GM18511 (cell line): ENCODE results near the gene PPFIBP2.
"Not testable (repeated sequence)": the region's sequence is repeated elsewhere in the genome, so short reads cannot be mapped to it uniquely, and the experiment has no call there.

ENCODE experiments used
- ATAC-seq: cut with Tn5 transposase; IDR thresholded peaks from one replicate; pipeline ENCODE4 v1.9.1; 2021; ENCODE audit warnings: mild to moderate bottlenecking, moderate library complexity; ENCODE audit not compliant: unreplicated experiment

Gene PPFIBP2

DNA sequence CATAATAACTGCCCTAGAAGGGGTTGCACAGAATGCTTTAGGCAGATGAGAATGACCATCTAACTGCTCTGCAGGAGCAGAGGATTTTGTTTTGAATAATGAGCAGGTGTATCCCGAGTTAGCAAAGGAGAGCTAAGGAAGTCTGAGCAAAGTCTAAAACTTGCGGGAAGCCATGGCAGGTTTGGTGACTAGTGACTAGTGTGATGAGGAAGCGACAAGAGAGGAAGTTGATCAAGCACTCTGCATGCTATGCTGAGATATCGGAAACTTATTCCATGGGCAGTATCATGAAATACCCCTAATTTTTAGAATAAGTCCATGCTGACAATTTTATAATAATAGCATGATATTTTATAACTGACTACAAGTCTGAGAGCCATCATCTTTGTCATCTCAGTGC lies 15.6 kb upstream of the PPFIBP2 start:
- ATAC-seq: no peak

DNA sequence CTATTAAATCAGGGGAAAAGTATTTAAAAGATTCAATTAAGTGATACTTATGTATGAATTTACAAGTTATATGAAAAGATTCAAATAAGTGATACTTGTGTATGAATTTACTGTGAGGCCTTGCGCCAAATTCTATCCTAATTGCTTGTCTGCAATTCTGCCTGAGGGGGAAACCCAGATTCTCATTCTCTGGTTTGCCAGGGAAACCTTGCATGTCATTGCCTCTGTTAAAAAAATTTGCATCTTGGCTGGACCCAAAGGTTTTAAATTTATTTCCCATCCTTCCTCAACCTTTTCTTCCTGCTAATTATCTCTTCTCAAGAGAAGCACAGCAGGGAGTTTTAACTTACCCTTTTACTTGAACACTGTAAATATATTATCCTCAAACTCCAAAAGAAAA lies 14.7 kb upstream of the PPFIBP2 start:
- ATAC-seq: no peak

DNA sequence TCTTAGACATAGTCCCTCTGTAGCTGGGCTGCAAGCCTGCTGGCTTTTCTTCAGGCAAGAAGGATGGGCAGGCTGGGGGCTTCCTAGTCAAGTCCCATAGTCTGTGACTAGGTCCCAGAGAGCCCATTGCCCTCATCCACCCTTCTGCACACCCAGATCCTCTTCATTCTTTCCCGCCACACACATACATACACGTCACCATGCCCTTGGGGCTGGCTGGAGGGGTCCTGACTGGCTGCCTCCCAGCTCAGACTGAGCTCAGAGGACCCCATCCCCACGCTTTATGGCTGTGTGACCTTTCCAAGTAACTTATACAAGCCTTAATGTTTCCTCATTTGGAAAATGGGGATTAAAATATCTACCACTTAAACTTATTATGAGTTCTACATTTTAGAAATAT lies 13.5 kb upstream of the PPFIBP2 start:
- ATAC-seq: no peak

DNA sequence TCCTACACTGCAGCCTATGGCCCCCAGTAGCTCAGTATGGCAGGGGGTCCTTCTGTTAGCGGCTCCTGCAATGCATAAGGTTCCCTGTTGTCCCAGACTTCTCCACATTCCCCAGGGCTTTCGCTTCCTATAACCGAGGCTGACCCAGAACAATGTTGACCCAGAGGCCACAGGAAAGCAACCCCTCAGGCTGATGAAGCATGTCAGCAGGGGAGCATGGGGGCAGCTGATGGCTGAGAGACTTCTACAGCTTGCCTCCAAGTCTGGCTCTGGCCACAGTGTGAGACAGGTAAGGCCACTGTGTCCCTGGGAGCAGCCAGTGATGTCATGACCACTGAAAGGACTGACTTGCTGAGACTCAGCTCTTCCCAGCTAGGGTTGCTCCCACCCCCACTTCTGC lies 12.5 kb upstream of the PPFIBP2 start:
- no peak for ATAC-seq

DNA sequence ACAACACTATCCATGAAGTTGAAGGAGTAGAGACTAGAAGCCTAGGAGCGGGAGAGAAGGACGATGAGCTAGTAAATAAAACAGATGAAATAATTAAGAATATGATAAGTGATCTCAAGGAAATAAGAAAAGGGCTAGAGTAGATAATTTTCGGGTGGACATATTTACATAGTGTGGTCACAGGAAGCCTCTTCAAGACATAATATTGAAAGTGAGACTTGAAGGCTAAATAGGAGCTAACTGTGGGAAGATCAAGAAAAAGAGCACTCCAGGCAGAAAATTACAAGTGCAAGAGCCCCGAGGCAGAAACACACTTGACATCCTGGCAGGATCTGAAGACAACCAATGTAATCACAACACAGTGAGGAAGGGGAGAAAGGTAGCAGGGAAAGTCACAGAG lies 11.9 kb upstream of the PPFIBP2 start:
- ATAC-seq: peak; percentile 64

DNA sequence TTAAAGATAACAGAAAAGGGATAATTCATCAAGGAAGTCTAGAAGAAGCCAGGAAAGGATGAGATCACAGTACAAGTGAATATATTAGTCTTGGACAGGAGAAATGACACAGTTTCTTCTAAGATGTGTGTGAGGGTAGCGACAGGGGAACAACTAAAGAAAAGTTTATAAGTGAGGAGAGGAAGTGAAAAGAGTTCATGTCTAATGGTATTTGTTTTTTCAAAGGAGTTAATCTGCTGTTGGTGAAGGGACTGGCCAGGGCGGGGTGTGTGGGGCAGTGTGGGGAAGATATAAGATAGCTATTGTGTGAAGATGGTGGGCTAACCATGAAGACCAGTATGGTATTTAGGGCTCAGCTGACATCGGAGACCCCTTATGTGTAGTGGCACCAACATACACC lies 7.6 kb upstream of the PPFIBP2 start:
- ATAC-seq: no peak

DNA sequence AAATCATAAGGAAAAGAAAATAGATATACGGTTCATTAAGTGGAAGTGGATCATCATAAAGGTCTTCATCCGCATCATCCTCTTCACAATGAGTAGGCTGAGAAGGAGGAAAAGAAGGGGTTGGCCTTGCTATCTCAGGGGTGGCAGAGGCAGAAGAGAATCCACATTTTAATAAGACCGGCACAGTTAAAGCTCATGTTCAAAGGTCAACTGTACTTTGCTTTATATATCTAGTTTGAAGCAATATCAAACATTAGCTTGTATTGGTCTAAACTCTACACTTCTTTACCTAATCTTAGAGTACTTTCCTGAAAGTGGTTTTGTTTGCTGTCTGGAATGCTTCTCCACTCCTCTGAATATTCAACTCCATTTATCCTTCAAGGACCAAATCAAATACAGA lies 5.7 kb upstream of the PPFIBP2 start:
- no peak for ATAC-seq

DNA sequence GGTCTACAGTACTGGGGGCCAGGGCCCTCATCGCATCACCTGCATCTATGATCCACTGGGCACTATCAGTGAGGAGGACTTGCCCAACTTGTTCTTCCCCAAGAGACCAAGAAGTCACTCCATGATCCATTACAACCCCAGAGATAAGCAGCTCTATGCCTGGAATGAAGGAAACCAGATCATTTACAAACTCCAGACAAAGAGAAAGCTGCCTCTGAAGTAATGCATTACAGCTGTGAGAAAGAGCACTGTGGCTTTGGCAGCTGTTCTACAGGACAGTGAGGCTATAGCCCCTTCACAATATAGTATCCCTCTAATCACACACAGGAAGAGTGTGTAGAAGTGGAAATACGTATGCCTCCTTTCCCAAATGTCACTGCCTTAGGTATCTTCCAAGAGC lies 3.8 kb upstream of the PPFIBP2 start:
- no peak for ATAC-seq

DNA sequence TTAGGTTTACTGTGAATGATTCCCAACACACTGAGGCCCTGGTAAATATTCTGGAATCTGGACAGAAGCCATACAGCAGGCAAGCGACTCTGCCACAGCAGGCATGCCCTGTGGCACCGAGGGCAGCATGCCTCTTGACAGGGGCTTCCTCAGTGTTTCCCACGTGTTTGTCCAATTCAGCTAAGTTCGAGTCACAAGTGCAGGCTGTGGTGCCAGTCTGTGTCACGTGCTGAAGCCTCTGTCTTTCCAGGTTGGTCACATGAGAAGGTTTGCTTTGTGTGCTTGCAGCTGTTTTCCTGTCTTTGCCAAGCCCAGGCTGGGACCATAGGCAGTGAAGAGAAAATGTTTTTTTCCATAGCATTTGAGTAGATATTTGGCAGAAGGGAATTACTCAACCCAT lies 2.4 kb upstream of the PPFIBP2 start:
- no peak for ATAC-seq

DNA sequence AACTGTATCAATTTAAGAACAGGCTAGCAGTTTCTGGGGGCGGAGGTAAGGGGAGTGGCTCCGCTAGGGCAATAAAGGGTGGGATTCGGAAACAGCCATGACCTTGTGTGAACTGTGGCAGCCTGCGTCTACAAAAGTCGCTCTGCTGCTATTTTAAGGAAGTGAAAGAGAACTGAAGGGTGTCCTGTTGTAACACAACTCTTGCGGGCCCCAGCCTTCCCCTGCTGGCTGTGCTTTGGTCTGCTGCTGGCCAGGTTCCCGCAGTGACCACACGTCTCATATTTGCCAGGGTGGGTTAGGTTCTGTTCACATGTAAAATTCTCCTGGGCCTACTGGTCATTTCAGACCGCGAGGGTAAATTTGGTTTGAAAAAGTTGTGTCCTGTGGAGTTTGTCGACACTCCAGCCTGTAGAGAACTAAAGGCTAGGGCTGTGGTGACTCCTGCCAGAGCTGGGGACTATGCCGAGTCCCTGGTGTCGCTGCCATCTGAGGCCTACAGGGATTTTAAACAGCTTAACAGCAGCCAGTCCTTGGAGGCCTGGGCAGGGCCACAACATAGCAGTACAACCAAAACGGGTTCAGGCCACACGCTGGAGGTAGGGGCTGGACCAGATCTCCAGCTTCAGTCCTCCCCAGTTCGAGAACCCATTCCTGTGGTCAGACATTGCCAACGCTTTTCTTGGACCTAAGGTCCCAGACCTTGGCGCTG lies 1.1 kb upstream of the PPFIBP2 start:
- ATAC-seq: peak; percentile 73

DNA sequence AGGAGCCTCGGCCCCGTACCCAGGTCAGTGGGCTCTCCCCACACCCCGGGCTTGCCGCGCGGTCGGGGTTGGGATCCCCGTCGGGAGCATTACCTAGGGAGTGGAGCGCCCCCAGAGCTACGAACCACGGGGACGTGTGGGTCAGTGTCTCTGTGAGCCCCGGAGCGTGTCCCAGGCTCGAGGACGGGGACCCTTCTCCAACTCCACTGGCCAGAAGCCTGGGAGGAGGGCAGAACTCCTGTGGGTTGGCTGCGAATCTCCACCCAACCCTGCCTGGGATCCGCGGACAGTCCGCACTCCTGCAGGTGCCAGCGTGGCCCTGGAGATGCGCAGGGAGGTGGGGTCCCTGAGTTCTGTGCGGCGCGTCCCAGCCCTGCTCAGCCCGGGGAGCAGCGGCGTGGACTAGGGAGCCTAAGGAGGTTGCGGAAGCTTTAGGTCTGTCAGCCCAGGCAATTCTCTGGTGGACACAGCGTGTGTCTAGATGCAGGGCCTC lies 346 bp downstream of the PPFIBP2 start:
- ATAC-seq: peak; percentile 14

DNA sequence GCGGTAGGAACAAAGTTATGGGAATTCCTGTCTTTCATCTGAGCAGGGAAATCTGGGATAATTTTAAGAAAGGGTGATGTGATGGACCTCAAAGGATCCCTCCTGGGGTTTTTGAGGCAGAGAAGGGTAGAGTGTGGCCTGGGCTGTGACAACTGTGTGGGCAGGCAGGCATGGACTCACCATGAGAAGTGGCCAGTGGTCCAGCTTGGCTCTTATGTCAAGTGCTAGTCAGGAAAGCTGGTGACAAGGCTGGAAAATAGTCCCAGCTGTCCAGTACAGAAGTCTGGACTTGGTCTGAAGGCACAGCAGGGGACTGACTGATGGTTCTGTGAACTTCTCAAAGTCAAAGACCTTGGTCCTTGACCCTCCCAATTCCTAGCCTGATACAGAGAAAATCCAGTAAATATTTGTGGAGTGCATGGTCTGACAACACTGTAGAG lies 1.7 kb downstream of the PPFIBP2 start:
- no peak for ATAC-seq

DNA sequence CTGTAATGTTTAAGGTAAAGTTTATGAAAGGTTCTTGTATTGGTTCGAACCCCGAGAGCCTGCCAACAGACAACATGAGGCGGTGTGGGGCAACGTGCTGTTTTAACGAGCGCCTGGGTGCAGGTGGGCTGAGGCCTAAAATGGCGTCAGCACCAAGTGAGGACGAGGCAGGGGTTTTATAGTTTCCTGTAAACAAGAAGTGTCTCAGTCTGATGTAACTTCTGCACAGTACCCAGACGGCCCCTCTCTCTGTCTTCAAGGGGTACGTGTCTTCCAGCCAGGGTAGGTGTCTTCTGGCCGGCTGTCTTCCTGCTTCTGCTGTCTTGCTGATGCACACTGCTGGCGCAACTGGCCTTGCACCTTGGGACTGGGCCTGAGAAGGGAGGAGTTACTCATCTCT lies 2.7 kb downstream of the PPFIBP2 start:
- ATAC-seq: no peak

DNA sequence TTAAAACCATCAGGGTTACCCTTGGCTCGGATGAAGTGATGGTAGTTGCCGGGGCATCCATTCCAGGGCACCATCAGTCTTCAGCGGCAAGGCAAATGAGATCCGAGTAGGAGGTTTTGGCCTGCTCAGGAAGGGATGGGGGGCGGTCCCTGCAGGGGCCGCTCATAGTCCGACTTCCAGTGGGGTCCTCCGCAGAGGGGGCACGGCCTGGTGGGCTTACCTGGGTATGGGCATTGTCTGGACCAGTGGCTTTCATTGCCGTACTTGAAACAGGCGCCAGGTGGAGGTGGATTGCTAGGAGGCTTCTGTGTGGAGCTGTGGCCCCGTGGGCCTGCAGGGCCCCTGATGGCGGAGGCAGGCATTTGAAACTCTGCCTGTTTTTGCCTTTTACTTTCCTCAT lies 3.9 kb downstream of the PPFIBP2 start:
- not testable (repeated sequence) for ATAC-seq

DNA sequence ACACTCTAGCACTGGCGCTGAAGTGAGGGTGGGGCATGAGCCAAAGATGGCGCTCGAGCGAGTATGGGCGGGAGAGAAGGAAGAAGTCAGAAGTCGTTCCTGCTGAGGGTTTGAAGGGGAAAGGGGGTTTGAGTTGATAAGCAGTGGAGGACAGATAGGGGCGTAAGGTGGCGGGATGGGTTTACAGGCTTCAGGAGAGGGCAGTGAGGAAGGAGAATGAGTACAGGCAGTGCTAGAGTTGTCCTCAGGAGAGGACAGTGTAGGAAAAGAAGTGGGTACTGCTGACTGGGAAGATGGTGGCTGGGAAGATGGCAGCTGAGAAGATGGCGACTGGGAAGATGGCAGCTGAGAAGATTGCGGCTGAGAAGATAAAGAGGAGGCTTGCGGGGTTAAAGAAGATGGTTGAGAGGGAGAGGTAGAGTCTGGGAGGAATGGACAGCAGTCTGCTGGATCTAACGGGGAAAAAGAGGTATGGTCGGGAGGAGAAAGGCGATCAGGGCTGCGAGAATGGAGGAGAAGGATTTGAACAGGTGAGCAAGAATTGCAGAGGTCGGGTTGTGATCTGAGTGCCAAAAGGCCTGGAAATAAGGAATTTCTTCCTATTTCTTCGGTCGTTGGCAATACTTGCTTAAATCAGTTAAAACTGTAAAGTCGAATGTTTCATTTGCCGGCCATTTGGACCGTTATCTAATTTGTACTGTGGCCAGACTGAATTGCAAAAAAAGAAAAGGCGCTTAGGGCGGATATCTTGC lies 5.2 kb downstream of the PPFIBP2 start:
- no peak for ATAC-seq

DNA sequence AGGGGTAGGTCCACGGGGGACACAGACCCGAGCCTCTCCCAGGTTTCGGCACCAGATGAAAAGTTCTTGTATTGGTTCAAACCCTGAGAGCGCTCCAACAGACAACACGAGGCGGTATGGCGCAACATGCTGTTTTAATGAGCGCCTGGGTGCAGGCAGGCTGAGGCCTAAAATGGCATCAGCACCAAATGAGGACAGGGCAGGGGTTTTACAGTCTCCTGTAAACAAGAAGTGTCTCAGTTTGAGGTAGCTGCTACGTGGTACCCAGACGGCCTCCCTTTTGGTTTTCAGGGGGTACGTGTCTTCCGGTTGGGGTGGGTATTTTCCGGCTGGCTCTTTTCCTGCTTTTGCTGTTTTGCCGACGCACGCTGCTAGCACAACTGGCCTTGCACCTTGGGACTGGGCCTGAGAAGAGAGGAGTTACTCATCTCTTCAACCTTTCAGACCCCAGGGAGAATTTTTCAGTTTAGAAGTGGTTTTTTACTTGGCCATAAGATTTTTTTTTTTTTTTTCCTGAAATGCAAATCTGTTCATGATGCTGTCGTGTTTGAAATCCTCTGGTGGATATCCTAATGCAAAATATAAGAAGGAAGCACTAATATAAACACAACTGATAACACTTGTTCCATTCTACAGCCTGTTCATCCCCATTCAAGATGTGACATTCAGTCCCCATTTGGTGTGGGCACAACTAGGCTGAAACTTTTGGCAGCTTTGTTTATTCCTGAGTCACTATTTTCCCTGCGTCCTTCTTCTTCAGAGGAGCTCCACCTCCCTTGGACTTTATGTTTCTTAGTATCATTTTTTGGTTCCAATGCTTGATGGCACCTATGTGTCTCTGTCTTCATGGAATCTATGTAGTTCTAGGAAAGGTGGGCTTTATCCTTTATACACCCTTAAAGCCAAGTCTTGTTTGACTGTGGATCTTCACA lies 6.5 kb downstream of the PPFIBP2 start:
- peak; percentile 56 for ATAC-seq

DNA sequence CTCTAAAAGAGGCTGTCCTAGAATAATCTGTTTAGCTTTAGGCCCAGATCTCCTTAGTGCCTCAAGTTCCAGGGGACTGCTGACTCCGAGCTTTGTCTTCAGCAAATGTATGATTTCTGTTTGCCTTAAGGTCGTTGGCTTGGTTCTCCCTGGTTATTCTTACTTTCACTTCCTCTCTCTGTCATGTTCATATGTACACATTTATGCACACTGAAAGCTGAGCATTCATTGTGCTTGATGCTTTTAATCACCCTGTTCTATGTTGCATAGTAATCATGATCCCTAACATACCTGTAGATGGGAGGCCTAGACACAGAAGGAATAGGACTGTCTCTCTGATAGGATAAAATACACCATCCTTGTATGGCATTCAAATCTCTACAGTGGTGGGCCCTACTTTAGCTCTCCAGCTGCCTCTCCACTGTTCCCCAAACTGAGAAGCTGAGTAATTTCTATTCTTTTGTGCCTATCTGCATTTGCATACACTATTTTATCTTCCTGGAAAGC lies 7.2 kb downstream of the PPFIBP2 start:
- peak; percentile 86 for ATAC-seq

DNA sequence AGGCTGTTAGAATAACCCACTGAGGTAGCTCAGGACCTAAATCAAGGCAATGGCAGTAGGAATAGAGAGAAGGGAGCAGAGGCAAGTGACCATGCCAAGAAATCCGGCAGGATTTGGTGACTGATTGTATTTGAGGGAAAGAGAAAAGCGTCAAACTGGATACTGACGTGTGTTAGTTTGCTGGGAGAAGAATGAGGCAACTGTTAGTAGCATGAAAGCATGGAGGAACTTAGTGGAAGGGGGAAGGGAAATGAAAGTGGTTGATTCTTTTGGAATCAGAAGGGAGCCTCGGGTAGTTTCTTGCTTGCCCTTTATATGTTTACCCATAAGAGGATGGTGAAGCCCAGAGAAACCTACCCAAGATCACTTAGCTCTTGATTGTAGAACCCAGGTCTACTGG lies 8.3 kb downstream of the PPFIBP2 start:
- no peak for ATAC-seq

DNA sequence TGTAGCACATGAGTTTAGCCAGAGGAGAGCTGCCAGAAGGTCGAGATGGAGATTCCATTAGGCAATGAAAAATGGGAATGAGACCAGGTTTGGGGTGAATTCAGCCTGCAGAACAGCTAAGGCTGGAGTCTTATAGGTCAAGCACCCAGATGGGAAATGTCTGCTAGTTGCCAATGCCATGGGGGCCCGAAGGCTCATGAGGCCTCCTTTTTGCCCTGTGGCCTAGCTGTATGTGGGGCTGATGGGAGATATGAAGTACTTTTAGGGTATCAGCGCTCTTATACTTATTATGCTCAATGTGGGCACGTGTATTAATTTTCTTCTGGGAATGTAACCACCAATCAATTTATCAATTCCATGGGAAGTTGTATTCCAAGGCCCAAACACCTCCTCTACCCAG lies 8.7 kb downstream of the PPFIBP2 start:
- no peak for ATAC-seq

DNA sequence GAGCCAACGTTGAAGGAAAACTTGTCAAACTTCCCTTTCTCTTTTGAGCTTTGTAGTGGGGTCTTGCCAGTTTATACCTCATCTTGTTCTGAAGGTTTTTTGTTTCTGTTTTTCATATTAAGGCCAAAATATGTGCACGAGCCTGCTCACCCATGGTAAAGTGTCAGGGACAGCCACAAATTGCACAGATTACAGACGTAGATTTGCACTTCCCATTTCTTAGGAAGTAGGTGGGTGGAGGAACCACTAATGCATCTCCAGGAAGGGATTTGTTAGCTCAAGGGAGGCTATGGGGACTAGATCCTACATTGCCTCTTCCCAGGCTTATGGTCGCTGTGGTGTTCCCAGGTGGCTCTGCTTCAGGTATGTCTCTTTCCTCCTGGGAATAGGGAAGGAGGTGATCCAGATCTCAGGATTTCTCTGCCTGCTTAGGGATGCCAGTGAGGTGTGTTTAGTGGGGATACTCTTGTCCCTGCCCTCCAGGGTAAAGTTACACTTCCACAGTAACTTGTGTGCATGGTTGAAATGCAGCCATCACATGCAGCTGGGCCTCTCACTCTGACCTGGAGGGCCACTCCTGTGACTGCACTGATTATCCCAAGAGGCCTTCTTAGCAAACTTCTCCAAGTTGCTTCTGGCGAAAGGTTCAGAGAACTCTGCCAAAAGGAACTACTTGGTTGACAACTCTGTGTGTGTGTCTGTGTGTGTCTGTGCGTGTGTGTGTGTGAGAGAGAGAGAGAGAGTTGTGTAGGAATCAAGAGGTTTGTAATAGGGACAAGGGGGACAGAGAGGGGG lies 9.8 kb downstream of the PPFIBP2 start:
- ATAC-seq: no peak
